GM19452 (cell line): Measurements from ENCODE around the gene FBXL17.

Experiments
- ATAC-seq: cut with Tn5 transposase; IDR thresholded peaks from one replicate; pipeline ENCODE4 v1.9.1; 2021; ENCODE audit not compliant: unreplicated experiment

Gene FBXL17

GRCh38 chr5:108255468-108255867, 126.4 kb downstream of the FBXL17 start:
- ATAC-seq: no peak

GRCh38 chr5:108251350-108251749, 130.5 kb downstream of the FBXL17 start:
- ATAC-seq: no peak

- ATAC-seq: no peak
These were observed 132.0 kb downstream of the FBXL17 start for GRCh38 chr5:108249785-108250426.

GRCh38 chr5:108249095-108249784, 132.7 kb downstream of the FBXL17 start:
- no peak for ATAC-seq

- ATAC-seq: no peak
These were observed 142.7 kb downstream of the FBXL17 start for GRCh38 chr5:108238936-108239887.

GRCh38 chr5:108238461-108238860, 143.4 kb downstream of the FBXL17 start:
- no peak for ATAC-seq

- ATAC-seq: no peak
These were observed 148.2 kb downstream of the FBXL17 start for GRCh38 chr5:108233617-108234155.

- no peak for ATAC-seq
These were observed 149.1 kb downstream of the FBXL17 start for GRCh38 chr5:108232805-108233204.

GRCh38 chr5:108222011-108222410, 159.9 kb downstream of the FBXL17 start:
- ATAC-seq: no peak

- no peak for ATAC-seq
These were observed 161.1 kb downstream of the FBXL17 start for GRCh38 chr5:108220834-108221233.

GRCh38 chr5:108216890-108217289, 165.0 kb downstream of the FBXL17 start:
- no peak for ATAC-seq

GRCh38 chr5:108214857-108215256, 167.0 kb downstream of the FBXL17 start:
- no peak for ATAC-seq

- no peak for ATAC-seq
These were observed 169.0 kb downstream of the FBXL17 start for GRCh38 chr5:108212775-108213346.

GRCh38 chr5:108206707-108207106, 175.2 kb downstream of the FBXL17 start:
- no peak for ATAC-seq

GRCh38 chr5:108201721-108202120, 180.2 kb downstream of the FBXL17 start:
- no peak for ATAC-seq

- ATAC-seq: no peak
These were observed 185.6 kb downstream of the FBXL17 start for GRCh38 chr5:108196276-108196675.

- no peak for ATAC-seq
These were observed 188.7 kb downstream of the FBXL17 start for GRCh38 chr5:108193021-108193795.

GRCh38 chr5:108184940-108185339, 197.0 kb downstream of the FBXL17 start:
- no peak for ATAC-seq

GRCh38 chr5:108181975-108182374, 199.9 kb downstream of the FBXL17 start:
- ATAC-seq: no peak

- no peak for ATAC-seq
These were observed 207.6 kb downstream of the FBXL17 start for GRCh38 chr5:108174286-108174685.
